NCI-H2227 (cell line): ENCODE data around the gene AFP.

ENCODE experiments used
- DNase-seq: peaks from one replicate; lab custom pipeline; 2025; ENCODE audit not compliant: unreplicated experiment; lab: John Stamatoyannopoulos, UW

AFP gene

GRCh38 chr4:73413294-73413755 lies 22.7 kb upstream of the AFP start:
- no peak for DNase-seq

GRCh38 chr4:73414936-73415271 lies 21.1 kb upstream of the AFP start:
- DNase-seq, result no peak

GRCh38 chr4:73415807-73416238 lies 20.2 kb upstream of the AFP start:
- no peak for DNase-seq

DNA sequence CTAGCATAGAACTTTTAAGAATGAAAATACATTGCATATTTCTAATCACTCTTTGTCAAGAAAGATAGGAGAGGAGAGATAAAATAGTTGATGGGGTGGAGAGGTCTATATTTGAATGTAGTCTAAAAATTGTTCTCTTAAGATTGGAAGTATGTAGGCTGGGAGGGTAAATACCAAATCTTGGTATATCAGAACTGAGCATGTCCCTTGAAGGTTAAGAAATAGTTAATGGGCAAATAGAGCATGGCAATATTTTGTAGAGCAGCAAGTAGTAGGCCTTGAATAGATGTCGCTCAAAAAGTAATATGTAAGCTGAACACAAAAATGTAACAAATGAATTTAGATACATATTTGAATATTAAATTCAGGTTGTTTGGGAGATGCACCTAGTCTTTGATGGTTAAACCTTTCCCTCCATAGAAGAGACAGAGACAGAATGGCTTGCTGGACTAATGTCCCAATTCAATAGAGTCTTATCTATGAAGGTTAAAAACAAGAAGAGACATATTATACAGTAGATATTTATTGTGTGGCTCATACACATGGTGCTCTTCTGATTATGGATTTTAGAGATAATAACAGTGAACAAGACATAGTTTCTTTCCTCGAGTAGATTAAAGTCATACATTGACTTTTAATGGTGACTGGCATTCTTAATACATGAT lies 19.5 kb upstream of the AFP start:
- no peak for DNase-seq

DNA sequence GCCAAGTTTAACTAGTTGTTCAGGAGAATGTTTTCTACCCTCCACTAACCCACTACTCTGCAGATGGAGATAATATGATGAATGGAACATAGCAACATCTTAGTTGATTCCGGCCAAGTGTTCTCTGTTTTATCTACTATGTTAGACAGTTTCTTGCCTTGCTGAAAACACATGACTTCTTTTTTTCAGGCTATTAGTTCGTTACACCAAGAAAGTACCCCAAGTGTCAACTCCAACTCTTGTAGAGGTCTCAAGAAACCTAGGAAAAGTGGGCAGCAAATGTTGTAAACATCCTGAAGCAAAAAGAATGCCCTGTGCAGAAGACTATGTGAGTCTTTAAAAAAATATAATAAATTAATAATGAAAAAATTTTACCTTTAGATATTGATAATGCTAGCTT lies 18.7 kb upstream of the AFP start:
- no peak for DNase-seq

GRCh38 chr4:73417973-73418372 lies 18.0 kb upstream of the AFP start:
- DNase-seq, result no peak

DNA sequence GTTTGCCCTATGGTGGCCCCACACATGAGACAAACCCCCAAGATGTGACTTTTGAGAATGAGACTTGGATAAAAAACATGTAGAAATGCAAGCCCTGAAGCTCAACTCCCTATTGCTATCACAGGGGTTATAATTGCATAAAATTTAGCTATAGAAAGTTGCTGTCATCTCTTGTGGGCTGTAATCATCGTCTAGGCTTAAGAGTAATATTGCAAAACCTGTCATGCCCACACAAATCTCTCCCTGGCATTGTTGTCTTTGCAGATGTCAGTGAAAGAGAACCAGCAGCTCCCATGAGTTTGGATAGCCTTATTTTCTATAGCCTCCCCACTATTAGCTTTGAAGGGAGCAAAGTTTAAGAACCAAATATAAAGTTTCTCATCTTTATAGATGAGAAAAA lies 17.3 kb upstream of the AFP start:
- no peak for DNase-seq

DNA sequence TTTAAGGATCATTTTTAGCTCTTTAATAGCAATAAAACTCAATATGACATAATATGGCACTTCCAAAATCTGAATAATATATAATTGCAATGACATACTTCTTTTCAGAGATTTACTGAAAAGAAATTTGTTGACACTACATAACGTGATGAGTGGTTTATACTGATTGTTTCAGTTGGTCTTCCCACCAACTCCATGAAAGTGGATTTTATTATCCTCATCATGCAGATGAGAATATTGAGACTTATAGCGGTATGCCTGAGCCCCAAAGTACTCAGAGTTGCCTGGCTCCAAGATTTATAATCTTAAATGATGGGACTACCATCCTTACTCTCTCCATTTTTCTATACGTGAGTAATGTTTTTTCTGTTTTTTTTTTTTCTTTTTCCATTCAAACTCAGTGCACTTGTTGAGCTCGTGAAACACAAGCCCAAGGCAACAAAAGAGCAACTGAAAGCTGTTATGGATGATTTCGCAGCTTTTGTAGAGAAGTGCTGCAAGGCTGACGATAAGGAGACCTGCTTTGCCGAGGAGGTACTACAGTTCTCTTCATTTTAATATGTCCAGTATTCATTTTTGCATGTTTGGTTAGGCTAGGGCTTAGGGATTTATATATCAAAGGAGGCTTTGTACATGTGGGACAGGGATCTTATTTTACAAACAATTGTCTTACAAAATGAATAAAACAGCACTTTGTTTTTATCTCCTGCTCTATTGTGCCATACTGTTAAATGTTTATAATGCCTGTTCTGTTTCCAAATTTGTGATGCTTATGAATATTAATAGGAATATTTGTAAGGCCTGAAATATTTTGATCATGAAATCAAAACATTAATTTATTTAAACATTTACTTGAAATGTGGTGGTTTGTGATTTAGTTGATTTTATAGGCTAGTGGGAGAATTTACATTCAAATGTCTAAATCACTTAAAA lies 16.6 kb upstream of the AFP start:
- no peak for DNase-seq

DNA sequence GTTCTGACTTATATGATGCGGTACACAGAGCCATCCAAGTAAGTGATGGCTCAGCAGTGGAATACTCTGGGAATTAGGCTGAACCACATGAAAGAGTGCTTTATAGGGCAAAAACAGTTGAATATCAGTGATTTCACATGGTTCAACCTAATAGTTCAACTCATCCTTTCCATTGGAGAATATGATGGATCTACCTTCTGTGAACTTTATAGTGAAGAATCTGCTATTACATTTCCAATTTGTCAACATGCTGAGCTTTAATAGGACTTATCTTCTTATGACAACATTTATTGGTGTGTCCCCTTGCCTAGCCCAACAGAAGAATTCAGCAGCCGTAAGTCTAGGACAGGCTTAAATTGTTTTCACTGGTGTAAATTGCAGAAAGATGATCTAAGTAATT lies 15.4 kb upstream of the AFP start:
- DNase-seq, result no peak

DNA sequence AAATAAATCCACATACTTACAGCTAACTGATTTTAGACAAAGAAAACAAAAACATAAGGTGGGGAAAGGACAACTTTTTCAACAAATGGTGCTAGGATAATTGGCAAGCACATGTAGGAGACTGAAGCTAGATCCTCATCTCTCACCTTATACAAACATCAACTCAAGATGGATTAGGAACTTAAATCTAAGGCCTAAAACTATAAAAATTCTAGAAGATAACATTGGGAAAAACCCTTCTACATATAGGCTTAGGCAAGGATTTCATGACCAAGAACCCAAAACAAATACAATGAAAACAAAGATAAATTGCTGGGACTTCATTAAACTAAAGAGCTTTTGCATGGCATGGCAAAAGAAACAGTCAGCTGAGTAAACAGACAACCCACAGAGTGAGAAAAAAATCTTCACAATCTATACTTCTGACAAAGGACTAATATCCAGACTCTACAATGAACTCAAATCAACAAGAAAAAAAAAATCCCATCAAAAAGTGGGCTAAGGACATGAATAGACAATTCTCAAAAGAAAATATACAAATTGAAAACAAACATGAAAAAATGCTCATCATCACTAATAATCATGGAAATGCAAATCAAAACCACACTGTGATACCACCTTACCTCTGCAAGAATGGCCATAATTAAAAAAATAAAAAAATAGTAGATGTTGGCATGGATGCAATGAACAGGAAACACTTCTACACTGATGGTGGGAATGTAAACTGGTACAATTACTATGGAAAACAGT lies 14.1 kb upstream of the AFP start:
- no peak for DNase-seq

DNA sequence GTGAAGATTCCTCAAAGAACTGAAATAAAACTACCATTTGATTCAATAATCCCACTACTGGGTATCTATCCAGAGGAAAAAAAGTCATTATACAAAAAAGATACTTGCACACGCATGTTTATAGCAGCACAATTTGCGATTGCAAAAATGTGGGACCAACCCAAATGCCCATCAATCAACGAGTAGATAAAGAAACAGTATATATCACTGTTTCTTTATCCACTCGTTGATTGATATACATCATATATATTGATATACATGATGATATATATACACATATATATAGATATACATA lies 13.6 kb upstream of the AFP start:
- no peak for DNase-seq

DNA sequence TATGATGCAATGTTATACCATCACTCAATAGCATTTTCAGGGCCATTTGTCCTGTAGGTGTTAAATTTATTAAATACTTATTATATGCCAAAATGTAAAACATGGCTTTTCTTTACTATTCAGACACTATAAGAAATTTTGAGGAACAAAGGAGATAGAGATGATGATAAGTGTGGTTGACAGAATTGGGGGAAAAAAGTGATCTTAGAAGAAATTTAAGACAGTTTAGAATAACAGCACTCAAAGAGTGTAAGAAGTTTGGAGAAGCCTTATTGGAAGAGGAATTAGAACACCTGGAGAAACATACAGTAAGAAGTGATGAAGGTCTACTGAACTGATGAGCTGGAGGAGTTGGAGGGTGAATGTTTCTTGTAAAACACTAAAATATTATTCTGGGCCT lies 12.8 kb upstream of the AFP start:
- DNase-seq, result no peak

DNA sequence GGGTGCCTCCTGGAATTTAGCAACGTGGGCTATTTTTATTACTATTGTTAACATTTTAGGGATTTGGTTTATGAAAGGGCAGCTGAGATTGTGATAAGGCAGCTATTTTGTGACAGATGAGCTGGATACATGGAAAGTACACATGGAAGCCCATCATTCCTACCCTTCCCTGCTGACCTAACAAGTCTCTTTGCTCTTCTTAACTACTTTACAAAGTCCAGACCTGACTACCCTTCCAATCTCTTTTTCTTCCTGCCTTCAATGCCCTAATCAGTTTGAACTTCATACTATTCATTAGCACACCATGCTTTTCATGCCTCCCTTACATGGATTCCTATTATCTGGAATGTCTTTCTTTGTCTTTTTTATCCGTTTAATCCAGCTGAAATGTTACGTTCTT lies 9.4 kb upstream of the AFP start:
- no peak for DNase-seq

DNA sequence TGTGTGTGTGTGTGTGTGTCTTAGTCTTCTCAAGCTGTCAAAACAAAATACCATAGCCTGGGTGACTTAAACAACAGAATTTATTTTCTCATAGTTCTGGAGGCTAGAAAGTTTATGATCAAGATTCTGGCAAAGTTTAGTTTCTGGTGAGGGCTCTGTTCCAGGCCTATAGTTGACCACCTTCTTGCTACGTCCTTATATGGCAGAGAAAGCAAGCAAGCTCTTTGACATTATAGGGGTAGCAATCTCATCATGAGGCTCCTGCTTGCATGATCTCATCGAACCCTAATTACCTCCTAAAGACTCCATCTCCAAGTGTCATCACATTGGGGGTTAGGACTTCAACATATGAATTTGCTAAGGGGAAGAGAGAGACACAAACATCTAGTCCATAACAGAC lies 6.9 kb upstream of the AFP start:
- no peak for DNase-seq

DNA sequence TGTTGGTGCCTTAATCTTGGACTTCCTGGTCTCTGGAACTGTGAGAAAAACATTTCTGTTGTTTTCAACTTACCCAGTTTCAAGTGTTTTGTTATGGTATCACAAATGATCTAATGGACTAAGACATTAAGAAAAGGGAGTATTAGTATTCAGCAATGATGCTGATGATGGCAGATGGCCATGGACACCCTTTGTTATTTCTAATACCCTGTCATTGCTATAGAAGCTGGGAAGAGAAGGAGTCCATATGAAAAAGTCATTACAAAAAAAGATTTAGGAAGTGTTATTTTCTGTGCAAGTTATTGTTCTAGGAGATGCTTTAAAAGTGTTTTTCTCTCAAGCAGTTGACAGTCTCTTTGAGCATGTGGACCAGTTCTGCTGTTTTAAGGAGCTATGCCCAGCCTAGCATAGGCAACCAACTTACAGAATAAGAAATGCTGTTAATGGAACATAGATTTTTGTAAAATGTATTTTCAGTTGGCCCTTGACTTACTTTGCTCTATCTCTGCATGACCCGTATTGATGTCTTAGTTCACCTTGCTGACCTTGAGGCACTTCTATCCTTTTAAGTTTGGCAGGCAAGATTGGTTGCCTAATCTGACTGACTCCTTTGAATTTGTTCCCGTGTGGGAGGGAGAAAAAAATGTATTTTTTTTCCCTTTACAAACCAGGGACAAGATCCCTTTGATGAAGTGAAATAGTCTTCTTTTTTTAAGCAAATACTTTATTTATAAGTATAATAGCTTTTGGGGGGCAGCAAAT lies 6.0 kb upstream of the AFP start:
- no peak for DNase-seq

DNA sequence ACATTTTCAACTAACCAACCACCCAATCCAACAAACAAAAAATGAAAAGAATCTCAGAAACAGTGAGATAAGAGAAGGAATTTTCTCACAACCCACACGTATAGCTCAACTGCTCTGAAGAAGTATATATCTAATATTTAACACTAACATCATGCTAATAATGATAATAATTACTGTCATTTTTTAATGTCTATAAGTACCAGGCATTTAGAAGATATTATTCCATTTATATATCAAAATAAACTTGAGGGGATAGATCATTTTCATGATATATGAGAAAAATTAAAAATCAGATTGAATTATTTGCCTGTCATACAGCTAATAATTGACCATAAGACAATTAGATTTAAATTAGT lies 4.2 kb upstream of the AFP start:
- no peak for DNase-seq

- DNase-seq, result no peak
These were observed 3.6 kb upstream of the AFP start for GRCh38 chr4:73432169-73433000.

GRCh38 chr4:73433140-73433539 lies 2.9 kb upstream of the AFP start:
- DNase-seq, result no peak

GRCh38 chr4:73434311-73434710 lies 1.7 kb upstream of the AFP start:
- no peak for DNase-seq
